ENCODE data around the gene USP17L27. TPM values are rescaled to one million over a fixed set of nuclear protein-coding genes. Genes with fewer than 3 reads are reported as not detected.
"Not testable (repeated sequence)": the region's sequence is repeated elsewhere in the genome, so short reads cannot be mapped to it uniquely, and the experiment has no call there.

Gene USP17L27
- total RNA-seq, 1 donor from 2014 or later, result not detected

- H3K27me3 ChIP-seq; H3K4me1 ChIP-seq; intact Hi-C loops (cut with DNase I); H3K9me3 ChIP-seq; DNase-seq (ENCODE audit: extremely low spot score in 2 of 2); H3K27ac ChIP-seq; H3K36me3 ChIP-seq: not testable (repeated sequence)
- peak overlapping the region; percentile 18 to 31 for H3K4me3 ChIP-seq
- TF ChIP-seq, protein P1, sequence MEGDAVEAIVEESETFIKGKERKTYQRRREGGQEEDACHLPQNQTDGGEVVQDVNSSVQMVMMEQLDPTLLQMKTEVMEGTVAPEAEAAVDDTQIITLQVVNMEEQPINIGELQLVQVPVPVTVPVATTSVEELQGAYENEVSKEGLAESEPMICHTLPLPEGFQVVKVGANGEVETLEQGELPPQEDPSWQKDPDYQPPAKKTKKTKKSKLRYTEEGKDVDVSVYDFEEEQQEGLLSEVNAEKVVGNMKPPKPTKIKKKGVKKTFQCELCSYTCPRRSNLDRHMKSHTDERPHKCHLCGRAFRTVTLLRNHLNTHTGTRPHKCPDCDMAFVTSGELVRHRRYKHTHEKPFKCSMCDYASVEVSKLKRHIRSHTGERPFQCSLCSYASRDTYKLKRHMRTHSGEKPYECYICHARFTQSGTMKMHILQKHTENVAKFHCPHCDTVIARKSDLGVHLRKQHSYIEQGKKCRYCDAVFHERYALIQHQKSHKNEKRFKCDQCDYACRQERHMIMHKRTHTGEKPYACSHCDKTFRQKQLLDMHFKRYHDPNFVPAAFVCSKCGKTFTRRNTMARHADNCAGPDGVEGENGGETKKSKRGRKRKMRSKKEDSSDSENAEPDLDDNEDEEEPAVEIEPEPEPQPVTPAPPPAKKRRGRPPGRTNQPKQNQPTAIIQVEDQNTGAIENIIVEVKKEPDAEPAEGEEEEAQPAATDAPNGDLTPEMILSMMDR (IDR thresholded peaks at IDR 0.05), result peak in 2 of 3 experiments; percentile 18 to 37
Observed at GRCh38 chr4:9381012-9381534, 37.1 kb downstream of the USP17L27 start.

DNA sequence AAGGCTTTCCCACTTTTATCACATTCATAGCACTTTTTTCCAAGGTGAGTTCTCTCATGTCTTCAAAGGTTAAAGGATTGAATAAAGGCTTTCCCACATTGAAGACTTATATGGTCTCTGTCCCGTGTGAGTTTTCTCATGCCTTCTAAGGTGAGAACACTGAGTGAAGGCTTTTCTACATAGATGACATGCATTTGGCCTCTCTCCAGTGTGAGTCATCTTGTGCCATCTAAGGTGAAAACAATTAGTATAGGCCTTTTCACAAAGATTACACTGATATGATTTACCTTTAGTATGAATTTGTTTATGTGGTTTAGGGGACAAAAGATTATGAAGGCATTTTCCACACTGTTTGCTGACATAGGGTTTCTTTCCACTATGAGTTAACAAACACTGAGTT is 40.2 kb downstream of the USP17L27 start:
- intact Hi-C loops (cut with DNase I), result no loop called here
- DNase-seq (ENCODE audit: extremely low spot score in 2 of 2), result no peak
- H3K27me3 ChIP-seq, result no peaks in the 10 kb centered on the region
- H3K4me1 ChIP-seq, result no peaks in the 10 kb centered on the region
- H3K9me3 ChIP-seq, result no peaks in the 10 kb centered on the region
- H3K4me3 ChIP-seq, result no peak overlapping the region
- TF ChIP-seq POLR2AphosphoS5 (IDR thresholded peaks at IDR 0.05; ENCODE audit: insufficient read depth in 1 of 2, low read depth in 1 of 2) (no peak), POLR2A (IDR thresholded peaks at IDR 0.05) (no peak)
- TF ChIP-seq, protein P1 (IDR thresholded peaks at IDR 0.05), result no peak
- H3K36me3 ChIP-seq, result no peaks in the 10 kb centered on the region
- H3K27ac ChIP-seq, result no peak overlapping the region

DNA sequence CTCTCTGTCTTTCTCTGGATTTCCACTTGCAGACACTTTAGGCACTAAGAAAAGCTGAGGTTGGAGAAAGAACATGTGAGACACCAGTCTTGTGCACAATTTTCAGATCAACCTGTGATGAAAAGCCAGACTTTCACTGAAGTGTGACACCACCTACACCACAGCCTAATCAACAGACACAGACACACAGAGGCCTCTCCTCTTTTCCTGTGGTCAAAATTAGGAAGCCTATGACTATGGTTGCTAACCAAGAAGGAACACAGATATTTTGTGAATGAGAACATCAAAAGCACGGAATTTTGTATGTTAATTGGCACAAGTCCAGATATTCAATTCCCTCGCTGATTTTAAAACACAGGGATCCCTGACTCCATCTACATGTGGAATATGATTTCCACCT is 45.1 kb downstream of the USP17L27 start:
- H3K4me3 ChIP-seq; H3K27me3 ChIP-seq; H3K9me3 ChIP-seq; H3K36me3 ChIP-seq; intact Hi-C loops (cut with DNase I); H3K27ac ChIP-seq; DNase-seq (ENCODE audit: extremely low spot score in 2 of 2); H3K4me1 ChIP-seq: not testable (repeated sequence)

Other genes starting within 250 kb of the USP17L27 start
- not detected for gene FAM90A26, start 173.7 kb upstream of the USP17L27 start, total RNA-seq
- not detected for gene USP17L10, start 133.5 kb upstream of the USP17L27 start, total RNA-seq
- not detected for gene USP17L11, start 128.7 kb upstream of the USP17L27 start, total RNA-seq
- gene USP17L12, start 124.0 kb upstream of the USP17L27 start, total RNA-seq, result not detected
- not detected for gene USP17L13, start 119.3 kb upstream of the USP17L27 start, total RNA-seq
- not detected for gene USP17L15, start 109.8 kb upstream of the USP17L27 start, total RNA-seq
- gene USP17L17, start 100.3 kb upstream of the USP17L27 start, total RNA-seq, result not detected
- gene USP17L18, start 95.5 kb upstream of the USP17L27 start, total RNA-seq, result not detected
- not detected for gene USP17L19, start 90.8 kb upstream of the USP17L27 start, total RNA-seq
- not detected for gene USP17L20, start 86.0 kb upstream of the USP17L27 start, total RNA-seq
- not detected for gene USP17L21, start 81.3 kb upstream of the USP17L27 start, total RNA-seq
- gene USP17L22, start 76.5 kb upstream of the USP17L27 start, total RNA-seq, result not detected
- not detected for gene USP17L24, start 19.0 kb upstream of the USP17L27 start, total RNA-seq
- gene USP17L25, start 14.2 kb upstream of the USP17L27 start, total RNA-seq, result not detected
- not detected for gene USP17L26, start 9.5 kb upstream of the USP17L27 start, total RNA-seq
- gene USP17L5, start 4.7 kb upstream of the USP17L27 start, total RNA-seq, result not detected
- not detected for gene USP17L28, start 4.7 kb downstream of the USP17L27 start, total RNA-seq
- not detected for gene USP17L29, start 9.5 kb downstream of the USP17L27 start, total RNA-seq
- gene USP17L30, start 19.0 kb downstream of the USP17L27 start, total RNA-seq, result not detected
- gene DEFB131A, start 100.3 kb downstream of the USP17L27 start, total RNA-seq, result not detected

Measured in vagina (tissue), 2 donors.